GM18508 (cell line): ENCODE results near the gene CSNK1E.

Experiments
- ATAC-seq: cut with Tn5 transposase; IDR thresholded peaks from one replicate; pipeline ENCODE4 v1.9.1; 2021; ENCODE audit warnings: moderate number of reproducible peaks; ENCODE audit not compliant: insufficient read depth, unreplicated experiment

CSNK1E gene

DNA sequence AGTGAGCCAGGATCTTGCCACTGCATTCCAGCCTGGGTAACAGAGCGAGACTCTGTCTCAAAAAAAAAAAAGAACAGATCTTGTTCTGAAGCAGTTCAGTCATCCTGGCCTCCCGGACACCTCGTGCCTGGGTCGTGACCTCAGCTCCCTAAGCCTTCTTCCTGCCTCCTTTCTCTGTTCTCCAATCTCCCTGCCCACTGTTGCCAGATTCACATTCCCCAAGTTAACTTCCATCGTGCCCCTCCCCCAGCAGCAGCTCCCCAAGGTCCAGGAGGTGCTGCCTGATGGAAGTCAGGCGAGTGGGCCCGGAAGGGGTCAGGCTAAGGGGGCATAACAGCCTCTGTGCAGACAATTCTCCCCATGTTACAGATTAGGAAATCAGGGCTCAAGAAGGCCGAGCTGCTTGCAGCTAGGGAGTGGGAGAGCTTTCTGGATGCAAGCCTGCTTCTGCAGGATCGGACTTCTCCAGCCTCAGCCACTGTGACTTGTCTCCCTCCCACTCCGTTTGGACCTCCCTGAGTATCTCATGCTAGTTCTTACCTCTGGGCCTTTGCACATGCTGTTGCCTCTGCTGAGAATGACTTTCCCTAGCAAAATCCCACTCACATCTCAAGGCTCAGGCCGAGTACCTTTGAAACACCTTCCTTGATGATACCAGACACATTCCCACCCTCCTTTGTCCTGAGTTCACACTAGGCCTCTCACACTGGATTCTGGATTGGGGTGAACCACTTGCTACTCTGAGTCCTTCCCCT is 30.1 kb downstream of the CSNK1E start:
- no peak for ATAC-seq

DNA sequence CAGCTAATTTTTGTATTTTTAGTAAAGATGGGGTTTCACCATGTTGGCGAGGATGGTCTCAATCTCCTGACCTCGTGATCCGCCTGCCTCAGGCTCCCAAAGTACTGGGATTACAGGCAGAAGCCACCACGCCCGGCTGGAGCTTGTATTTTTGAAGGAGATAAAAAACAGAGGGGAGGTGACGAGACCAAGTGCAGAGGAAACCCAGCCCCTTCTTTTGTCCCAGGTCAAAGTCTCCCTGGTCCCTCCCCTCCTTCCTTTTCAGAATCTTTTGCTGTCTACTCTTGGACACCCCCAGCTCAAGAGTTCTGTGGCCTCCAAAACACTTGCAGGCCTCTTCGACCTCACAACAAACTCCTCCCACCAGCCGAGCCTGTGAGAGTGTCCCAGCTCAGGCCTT is 32.2 kb downstream of the CSNK1E start:
- ATAC-seq = no peak

DNA sequence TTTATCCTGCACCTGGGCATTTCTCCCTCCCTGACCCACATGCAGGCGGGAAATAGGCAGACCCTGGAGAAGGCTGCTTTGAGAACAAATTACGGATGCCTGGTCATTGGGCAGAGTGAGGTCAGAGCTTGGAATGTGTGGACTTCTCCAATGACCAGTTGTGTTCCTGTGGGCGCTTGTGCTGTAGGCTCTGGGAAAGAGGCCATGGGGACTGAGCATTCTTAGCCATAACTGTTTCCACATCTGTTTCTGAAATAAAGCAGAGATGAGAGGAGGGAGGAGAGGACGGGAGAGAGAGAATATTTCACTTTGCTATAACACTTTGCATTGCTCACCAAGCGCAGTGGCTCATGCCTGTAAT is 33.2 kb downstream of the CSNK1E start:
- no peak for ATAC-seq

DNA sequence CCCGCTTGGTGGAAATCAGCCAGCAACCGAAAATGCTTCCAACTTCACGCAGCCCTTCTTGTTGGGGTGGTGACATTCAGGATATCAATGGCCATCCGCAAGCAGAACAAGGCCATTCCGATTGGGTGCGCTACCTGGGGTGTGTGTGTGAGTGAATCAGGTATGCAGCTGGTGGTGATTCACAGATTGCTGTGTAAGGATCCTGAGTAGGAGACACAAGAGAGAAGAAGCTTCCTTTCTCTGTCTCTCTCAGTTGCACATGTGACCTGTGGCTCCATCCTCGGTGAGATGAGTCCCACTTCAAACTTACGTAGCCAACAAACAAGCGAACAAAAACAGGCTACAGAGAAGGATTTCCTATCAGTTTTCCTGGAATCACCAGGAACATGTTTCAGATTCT is 34.8 kb downstream of the CSNK1E start:
- ATAC-seq = no peak

DNA sequence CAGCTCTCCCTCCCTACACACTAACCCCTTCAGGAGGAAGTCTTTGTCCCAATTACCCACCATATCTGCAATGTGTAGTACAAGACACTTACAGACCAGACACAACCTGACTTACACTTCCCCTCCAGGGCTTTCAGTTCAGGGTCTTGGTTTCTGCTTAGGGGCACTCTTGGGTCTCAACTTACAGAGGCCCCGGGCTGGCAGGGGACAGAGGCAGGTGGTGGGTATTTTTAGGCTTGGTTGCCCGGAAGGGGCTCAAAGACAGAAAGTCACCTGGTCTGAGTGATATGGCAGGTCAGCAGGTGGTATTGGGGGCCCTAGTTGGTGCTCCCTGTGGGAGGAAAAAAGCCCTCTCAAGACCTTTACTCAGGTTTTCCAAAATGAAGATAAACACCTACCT is 41.1 kb downstream of the CSNK1E start:
- ATAC-seq = no peak

DNA sequence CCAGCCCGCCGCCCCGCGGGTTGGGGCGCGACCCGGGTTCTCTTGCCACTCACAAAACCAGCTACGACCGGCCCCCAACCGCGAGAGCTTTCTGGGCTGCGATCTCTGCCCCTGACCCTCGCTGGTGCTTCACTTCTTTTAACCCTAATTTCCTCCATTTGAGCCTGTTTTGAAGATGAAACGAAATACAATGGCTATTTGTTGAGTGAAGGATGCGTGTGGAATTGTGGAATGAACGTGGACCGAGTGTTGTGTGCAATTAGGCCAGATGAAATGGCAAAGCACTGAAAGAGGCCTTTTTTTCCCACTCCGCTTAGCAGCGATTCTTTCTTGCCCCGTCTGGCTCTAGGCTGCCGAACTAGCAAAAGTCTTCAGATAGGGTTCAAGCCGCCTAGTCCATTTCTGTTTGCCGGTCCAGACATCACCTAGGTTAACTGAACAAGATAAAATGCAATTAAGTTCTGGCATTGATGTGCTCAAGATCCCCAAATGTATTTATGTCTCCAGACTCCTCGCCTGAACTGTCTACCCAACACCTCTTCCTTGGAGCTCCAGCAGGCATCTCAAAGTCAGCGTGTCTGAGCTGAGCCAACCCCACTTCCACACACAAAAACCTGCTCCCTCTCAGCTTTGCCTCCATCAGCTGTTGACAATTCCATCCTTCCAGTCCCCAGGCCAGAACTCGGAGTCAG is 44.0 kb downstream of the CSNK1E start:
- no peak for ATAC-seq

DNA sequence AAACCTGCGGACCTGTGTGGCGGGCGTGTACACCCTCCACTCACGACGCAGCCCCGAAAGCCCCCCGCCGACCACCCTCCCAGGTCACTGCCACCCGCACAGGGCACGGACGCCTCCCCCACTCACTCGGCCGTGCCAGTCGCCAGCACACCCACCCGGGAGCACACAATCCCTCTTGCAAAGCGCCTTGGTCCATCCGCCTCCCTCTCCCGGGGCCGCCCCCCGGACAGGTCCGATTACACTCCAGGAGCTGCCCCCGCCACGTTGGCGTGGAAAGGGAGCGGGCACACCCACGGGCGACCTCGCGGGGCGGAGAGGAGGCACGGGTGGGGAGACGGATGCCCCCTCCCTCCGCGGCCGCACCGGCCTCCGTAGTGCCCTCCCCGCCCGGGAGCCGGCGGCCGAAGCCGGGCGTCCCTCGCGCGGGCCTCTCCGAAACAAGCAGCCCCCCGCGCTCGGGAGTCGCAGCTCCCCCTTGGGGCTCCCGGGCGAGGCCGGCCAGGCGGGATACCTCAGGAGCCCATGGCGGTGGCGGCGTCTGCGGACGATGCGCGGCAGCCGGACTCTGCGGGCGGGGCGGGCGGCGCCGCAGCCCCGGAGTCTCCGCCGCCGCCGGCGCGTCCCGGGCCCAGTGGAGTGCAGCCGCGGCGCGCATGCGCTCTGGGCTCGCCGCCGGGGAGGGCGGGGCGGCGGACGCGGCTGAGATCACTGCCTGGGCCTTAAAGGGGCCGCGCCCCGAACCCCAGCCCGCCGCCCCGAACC is 44.7 kb downstream of the CSNK1E start, which contains the start of gene TMEM184B:
Gene TMEM184B, minus strand, starts transcription at position 638 of the 762 bp plus-strand sequence. CDS start 25,049 bp downstream, outside the sequence.
- no peak for ATAC-seq

DNA sequence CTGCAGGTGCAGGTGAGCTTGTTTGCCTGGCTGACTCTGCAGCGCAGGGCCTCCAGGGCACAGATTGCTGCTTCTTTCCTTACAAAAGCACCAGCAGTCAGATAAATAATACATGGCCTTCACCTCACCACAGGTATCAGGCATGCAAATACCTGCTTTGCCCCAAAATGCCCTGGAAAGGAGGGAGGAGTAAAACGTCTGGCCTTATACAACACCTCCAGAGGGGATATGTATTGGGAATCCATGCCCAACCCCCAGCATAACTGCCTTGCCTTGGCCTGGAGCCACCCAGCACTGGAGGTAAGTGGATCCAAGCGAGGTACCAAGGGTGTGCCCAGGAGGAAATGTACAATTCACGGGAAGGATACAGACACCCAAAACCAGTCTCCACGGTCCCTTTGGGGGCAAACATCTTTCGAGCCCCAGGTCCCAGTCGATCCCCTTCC is 45.3 kb downstream of the CSNK1E start:
- no peak for ATAC-seq

DNA sequence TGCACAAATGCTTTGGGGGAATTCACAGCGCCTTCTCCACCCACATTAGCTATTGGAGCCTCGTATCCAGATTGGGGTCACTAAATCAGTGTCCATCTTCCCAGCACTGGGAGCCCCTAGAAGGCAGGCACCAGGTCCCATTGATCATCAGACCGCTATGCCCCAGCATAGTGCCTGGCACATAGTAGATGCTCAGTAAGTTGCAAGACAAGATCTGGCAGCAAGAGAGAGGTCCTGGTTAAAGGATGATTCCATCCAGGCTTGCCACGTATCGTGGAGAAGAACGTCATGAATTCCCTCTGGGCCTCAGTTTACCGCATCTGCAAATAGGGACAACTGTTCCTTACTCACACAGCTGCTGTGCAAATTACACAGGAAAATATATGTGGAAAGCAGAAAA is 46.1 kb downstream of the CSNK1E start:
- no peak for ATAC-seq

DNA sequence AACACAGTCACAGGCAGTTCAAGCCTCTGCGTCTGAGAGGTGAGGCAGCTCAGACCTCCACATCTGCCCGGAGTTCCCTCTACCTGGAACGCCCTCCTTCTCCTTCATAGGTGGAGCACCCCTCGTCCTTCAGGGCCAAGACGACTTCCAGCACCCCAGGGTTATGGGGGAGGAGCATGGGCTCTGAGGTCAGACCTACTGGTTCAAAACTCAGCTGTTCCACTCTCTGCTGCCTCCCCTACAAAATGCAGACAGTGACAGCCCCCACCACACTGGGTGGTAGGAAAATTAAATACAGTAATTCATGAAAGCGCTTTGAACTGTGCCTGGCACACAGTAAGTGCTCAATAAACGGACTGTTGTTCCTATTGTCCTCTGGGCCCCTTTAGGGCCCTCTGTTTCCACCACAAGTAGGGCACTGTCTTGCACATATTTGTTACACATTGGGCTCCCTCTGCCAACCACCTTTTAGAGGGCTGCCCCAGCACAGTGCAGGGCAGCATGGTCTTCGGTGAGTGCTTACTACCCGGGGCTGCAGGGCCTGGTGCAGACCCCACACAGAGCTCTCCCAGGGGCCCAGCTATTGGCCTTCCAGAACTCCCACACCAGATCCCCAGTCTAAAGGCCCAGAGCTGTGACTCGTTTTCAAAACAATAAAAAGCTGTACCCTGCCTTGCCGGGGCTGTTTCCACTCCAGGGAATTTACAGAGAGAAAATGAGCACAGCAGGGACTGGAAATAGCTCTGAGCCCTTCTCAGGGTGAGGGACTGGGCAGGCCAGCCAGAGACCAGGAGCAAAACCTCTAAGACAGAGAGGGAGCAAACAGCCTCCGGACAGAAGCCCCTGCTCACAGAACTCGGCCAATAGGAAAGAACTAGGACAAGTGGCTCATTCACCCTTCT is 46.9 kb downstream of the CSNK1E start:
- ATAC-seq = no peak

DNA sequence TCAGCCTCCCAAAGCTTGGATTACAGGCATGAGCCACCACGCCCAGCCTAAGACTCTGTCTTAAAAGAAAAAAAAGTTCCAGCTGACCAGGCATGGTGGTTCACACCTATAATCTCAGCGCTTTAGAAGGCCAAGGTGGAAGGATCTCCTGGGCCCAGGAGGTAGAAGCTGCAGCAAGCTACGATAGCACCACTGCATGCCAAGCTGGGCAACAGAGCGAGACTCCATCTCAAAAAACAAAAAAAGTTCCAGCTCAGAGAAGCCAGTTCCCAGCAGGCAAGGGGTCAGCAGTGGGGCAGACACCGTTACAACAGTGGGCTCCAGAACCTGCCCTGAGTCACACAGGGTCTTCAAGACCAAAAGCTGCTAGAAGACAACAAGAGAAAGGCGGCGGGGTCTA is 47.8 kb downstream of the CSNK1E start:
- ATAC-seq = no peak

DNA sequence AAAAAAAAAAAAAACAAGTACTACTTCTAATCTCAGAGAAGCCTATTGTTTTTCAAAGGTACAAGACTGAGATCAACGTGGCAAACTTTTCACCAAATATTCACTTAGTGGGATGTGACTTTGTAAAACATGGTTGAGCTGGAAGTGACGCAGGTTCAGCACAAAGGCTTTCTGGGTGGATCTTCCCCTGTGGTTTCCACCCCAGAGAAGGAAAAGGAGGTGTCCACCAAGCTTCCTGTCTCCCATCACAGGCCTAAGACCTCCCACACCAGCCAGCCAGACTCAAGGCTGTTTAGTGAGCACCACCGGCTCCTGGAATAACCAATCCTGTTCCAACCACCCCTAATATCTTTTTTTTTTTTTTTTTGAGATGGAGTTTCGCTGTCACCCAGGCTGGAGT is 50.1 kb downstream of the CSNK1E start:
- ATAC-seq = no peak

DNA sequence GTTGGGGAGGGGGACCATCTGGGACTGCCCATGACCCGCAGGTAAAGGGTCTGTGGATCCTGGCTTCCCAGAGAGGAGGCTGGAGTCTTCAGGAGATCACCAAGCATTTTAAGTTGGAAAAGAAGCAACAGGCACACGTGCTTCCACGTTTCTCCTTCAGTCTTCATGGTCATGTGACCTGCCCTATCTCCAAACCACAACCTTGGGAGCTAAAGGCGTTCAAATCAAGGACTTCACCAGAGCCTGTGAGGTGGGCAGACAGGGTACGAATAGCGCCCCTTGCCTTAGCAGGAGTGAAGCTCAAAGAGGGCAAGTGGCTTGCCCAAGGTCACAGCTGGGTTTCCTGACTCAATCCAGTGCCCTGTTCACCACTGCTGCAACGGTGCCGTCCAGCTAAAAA is 51.1 kb downstream of the CSNK1E start:
- no peak for ATAC-seq

DNA sequence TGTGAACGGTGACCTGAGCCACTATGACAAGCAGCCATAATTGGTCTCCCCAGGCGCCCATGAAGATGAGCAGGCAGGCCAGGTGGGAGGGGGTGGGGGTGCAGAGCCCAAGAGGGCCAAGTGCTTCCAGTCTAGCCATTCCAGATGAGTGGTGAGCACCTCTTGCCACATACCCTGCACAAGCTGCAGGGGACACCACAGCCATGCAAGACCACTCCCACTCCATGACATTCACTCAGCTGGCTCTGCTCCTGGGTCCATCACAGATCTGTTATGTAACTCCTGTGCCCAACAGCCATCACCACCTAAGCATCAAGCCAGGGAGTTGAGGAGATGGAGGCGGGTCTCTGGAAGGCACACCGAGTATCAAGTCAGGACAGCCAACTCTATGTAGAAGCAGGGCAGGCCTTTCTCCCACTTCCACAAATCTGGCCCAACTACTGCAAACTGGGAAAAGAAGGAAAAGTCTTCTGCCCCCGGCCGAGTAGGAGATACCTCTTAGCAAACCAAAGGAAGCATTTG is 52.9 kb downstream of the CSNK1E start:
- ATAC-seq = no peak

DNA sequence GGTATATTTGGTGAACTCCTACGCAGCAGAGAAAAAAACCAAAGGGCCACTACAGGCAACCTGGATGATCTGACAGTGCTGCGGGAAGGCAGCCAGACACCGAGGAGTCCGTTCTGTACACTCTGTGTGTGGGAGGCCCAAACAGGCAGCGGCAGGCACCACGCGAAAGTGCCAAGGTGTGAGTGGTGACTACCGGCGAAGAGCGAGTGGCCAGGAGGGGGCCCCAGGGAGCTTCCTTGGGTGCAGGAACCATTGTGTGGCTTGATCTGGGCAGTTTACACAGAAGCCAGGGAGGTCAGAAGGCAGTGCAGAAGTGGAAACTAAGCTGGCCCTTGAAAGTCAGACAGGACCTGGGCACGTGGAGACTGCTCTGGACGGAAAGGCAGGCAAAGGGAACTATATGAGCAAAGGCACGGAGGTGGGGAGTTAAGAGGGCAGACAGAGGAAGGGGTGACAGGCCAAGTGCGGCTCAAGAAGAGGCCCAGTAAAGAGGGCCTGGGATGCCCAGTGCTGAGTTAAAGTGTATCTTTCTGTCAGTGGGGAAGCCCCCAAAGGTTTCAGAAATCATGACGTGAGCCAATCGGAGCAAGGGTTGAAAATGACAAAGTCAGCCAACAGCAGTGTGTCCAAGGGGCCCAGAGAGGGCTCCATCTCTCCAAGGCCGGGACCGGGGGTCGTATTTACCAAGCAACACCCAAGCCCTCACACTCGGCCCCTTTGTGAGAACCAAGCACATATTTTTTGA is 55.0 kb downstream of the CSNK1E start:
- ATAC-seq = no peak

DNA sequence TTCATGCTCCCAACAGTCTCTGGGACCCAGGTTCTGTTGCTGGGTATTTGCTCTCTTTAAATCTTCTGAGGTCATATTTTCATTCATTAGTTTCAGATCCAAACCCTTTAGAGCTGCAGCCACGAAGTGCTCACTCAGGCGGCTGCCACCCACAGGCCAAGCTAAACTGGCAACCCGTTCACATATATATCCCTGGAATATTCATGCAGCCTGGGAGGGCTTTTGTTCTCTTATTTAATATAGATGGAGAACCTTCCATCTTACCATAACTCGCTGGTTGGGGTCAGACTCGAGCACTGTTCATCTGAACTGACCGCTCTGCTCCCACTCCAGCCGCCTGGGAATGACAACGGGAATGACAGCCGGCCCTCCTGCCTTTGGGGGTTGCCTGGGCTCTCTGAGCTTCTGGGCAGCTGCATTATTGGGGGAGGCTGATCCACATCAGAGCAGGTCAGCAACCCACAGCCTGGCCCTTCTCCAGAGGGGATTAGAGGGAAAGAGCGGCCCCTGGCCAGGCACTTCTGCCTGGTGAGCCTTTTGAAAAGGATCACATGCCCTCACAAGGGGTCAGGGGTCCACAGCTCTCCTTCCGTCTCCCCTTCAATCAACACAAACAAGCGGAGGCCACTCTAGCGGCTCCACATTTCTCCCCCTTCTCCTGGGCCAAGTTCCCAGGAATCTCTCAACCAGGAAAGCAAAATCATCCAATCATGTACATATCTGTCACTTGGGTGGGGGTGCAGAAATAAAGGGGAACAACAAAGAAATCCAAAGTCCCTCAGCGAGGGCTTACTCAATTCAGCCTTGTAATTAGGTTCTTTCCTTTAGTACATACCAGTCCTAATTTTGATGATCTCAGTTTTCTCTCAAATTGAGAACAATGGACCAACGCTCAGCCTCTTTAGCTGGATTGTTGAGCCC is 56.2 kb downstream of the CSNK1E start:
- no peak for ATAC-seq

DNA sequence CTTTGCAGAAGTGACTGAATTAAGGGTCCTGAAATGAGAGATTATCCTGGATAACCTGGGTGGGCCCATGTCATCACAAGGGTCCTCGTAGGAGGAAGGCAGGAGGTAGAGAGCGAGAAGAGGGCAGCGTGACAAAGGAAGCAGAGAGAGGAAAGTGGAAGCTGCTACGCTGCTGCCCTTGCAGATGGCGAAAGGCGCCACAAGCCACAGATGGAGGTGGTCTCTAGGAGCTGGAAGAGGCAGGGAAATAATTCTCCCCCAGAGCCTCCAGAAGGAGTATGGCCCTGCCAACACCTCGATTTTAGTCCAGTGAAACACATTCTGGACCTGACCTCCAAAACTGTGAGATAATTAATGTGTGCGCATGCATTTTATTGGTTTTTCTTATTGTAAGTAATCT is 57.9 kb downstream of the CSNK1E start:
- ATAC-seq = no peak

DNA sequence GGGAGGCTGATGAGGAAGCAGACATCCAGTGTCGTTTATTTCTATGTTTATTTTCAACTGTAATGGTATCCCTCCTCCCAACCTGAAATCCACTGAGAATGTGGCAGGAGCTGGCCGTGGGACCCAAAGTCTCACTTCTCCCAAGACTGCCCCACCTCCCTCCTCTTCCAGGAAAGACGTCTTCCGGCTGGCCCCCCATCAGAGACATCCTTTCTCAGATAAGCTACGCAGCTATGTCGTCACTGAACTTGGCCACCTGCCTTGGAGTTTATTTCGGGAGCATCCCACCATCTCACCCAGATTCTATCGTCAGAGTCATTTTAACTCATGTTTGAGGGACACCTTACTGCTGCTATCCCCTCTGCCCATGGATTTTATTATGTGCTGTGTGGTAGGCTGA is 58.3 kb downstream of the CSNK1E start:
- no peak for ATAC-seq
